ENCODE results near the gene FRMD1.

FRMD1 gene

GRCh38 chr6:168053957-168054471 lies 25.0 kb downstream of the FRMD1 start:
- no peak for DNase-seq

GRCh38 chr6:168053086-168053956 lies 25.7 kb downstream of the FRMD1 start:
- DNase-seq, result no peak

- DNase-seq, result no peak
Measured at GRCh38 chr6:168052291-168052891, 26.6 kb downstream of the FRMD1 start.

GRCh38 chr6:168051648-168052047 lies 27.4 kb downstream of the FRMD1 start:
- no peak for DNase-seq

- no peak for DNase-seq
Measured at GRCh38 chr6:168050881-168051586, 28.0 kb downstream of the FRMD1 start.

- DNase-seq, result no peak
Measured at GRCh38 chr6:168050225-168050880, 28.7 kb downstream of the FRMD1 start.

- DNase-seq, result no peak
Measured at GRCh38 chr6:168049706-168050224, 29.2 kb downstream of the FRMD1 start.

- no peak for DNase-seq
Measured at GRCh38 chr6:168049277-168049676, 29.7 kb downstream of the FRMD1 start.

GRCh38 chr6:168048724-168049025 lies 30.3 kb downstream of the FRMD1 start:
- no peak for DNase-seq

GRCh38 chr6:168047841-168048723 lies 30.9 kb downstream of the FRMD1 start:
- DNase-seq, result no peak

- DNase-seq, result no peak
Measured at GRCh38 chr6:168046696-168047095, 32.3 kb downstream of the FRMD1 start.

GRCh38 chr6:168045706-168046620 lies 33.0 kb downstream of the FRMD1 start:
- DNase-seq, result no peak

GRCh38 chr6:168045141-168045691 lies 33.8 kb downstream of the FRMD1 start:
- no peak for DNase-seq

- DNase-seq, result no peak
Measured at GRCh38 chr6:168044521-168045130, 34.4 kb downstream of the FRMD1 start.

GRCh38 chr6:168043848-168044415 lies 35.1 kb downstream of the FRMD1 start:
- no peak for DNase-seq

GRCh38 chr6:168043193-168043847 lies 35.7 kb downstream of the FRMD1 start:
- DNase-seq, result no peak

GRCh38 chr6:168042426-168043192 lies 36.4 kb downstream of the FRMD1 start:
- no peak for DNase-seq

- DNase-seq, result no peak
Measured at GRCh38 chr6:168041928-168042327, 37.1 kb downstream of the FRMD1 start.

Measured in T-helper 2 cell (primary cell).